Upper lobe of left lung (tissue), 4 donors: ENCODE data around the gene KLK5.

ENCODE experiments used
- CTCF ChIP-seq, 6 experiments: fragments of 450-650 bp in 4 of 6; fragments of 200-600 bp in 2 of 6; sonication (generic) in 2 of 6; IDR thresholded peaks; one replicate each; pipeline ENCODE4 v1.5.1; 2016 to 2019; ENCODE audit warnings: antibody characterized with exemption in 6 of 6
- EP300 ChIP-seq, 4 donors: sonication (generic); formaldehyde crosslinking; IDR thresholded peaks; one replicate each; pipeline ENCODE4 v1.5.1; 2017; ENCODE audit warnings: antibody characterized with exemption in 4 of 4, control low read depth in 2 of 4
- POLR2A ChIP-seq, 4 donors: fragments of 450-650 bp; IDR thresholded peaks; one replicate each; pipeline ENCODE4 v1.5.1; 2016 to 2017; ENCODE audit warnings: antibody characterized with exemption in 4 of 4, mild to moderate bottlenecking in 2 of 4
- POLR2AphosphoS5 ChIP-seq, 2 donors: sonication (generic); formaldehyde crosslinking; IDR thresholded peaks; one replicate each; pipeline ENCODE4 v1.5.1; 2017; ENCODE audit warnings: antibody characterized with exemption in 2 of 2

DNA sequence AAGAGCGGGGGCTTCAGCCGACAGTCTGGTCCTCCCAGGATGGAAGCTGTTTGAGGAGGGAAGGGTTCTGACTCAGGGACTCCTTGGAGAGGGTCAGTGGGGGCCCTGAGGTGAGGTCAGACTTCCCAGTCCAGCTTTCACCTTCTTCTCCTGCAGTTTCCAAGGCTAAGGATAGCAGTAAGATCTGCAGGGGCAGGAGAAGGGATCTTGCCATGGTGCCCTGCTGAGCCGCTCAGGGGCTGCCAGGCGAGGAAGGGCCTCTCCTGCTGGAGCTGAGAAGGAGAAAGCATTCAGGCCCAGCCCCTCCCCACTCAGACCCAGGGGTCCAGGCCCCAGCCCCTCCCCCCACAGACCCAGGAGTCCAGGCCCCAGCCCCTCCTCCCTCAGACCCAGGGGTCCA lies 29.3 kb upstream of the KLK5 start:
- TF ChIP-seq CTCF (IDR thresholded peaks at IDR 0.05), result no peak
- no peak for TF ChIP-seq POLR2AphosphoS5 (IDR thresholded peaks at IDR 0.05)
- no peak for TF ChIP-seq POLR2A (IDR thresholded peaks at IDR 0.05)
- no peak for TF ChIP-seq EP300 (IDR thresholded peaks at IDR 0.05)
